Measurements from ENCODE around the gene LRRC55.

The LRRC55 gene, protein sequence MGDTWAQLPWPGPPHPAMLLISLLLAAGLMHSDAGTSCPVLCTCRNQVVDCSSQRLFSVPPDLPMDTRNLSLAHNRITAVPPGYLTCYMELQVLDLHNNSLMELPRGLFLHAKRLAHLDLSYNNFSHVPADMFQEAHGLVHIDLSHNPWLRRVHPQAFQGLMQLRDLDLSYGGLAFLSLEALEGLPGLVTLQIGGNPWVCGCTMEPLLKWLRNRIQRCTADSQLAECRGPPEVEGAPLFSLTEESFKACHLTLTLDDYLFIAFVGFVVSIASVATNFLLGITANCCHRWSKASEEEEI

DNA sequence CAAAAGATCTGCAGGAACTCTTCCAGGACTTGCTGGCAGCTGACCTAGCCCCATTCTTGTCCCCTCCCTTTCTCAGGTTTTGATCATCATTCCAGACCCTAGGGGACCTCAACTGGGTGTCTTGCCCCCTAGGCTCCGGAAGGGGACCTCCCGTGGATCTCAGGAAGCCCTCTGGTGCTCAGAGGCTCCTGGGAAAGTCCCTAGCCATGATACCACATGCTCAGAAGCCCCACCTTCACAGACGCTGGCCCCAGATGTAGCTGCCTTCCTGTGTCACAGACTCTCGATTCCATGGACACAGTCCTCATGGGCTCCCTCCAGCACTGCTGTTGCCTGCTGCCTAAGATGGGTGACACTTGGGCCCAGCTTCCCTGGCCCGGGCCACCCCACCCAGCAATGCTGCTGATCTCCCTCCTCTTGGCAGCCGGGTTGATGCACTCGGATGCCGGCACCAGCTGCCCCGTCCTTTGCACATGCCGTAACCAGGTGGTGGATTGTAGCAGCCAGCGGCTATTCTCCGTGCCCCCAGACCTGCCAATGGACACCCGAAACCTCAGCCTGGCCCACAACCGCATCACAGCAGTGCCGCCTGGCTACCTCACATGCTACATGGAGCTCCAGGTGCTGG lies at the start of gene LRRC55:
Gene LRRC55, plus strand, starts transcription at position 276 of the 628 bp plus-strand sequence. Its CDS starts 70 bp downstream, at position 346.
- no peak for DNase-seq (ENCODE audit: low spot score in 2 of 2)
- Mint-ChIP-seq H3K9me3 (no peaks in the 10 kb centered on the region), H3K4me3 (no peak within 1 kb of the TSS), H3K27ac (no peak within 1 kb of the TSS), H3K36me3 (no peaks in the 10 kb centered on the region), H3K4me1 (no peaks in the 10 kb centered on the region)
- no peak for ATAC-seq

DNA sequence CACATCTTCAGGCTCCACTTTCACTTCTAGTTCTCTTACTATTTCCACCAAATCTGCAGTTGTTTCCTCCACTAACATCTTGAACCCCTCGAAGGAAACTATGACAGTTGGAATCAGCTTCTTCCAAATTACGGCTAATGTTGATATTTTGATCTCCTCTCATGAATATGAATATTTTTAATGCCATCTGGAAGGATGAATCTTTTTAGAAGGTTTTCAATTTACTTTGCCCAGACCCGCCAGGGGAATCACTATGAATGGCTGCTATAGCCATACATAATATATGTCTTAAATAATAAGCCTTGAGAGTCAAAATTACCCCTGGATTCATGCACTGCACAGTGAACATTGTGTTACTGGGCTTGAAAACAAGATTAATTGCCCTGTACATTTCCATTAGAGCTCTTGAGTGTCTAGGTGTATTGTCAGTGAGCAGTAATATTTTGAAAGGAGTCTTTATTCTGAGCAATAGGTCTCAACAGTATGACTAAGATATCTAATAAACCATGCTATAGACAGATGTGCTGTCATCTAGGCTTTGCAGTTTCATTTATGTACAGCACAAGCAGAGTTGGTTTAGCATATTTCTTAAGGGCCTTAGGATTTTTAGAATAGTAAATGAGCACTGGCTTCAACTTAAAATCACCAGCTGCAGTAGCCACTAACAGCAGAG lies 48.3 kb upstream of the LRRC55 start:
- no peak for ATAC-seq
- no peak overlapping the region for H3K4me3 Mint-ChIP-seq
- no peak overlapping the region for H3K27ac Mint-ChIP-seq
- no peaks in the 10 kb centered on the region for H3K36me3 Mint-ChIP-seq
- H3K9me3 Mint-ChIP-seq, result no peaks in the 10 kb centered on the region
- DNase-seq (ENCODE audit: low spot score in 2 of 2), result no peak
- H3K4me1 Mint-ChIP-seq, result no peaks in the 10 kb centered on the region

DNA sequence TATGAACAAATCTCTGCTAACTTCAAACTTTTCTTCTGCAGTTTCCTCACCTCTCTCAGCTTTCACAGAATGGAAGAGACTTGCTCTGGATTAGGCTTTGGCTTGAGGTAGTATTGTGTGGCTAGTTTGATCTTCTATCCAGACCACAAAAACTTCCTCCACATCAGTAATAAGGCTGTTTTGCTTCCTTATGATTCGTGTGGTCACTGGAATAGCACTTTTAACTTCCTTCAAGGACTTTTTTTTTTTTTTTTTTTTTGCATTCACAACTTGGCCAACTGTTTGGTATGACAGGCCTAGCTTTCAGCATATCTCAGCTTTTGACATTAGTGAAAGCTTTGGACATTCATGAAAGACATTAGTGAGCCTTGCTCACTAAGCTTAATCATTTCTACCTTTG lies 47.5 kb upstream of the LRRC55 start:
- Mint-ChIP-seq H3K9me3 (no peaks in the 10 kb centered on the region), H3K4me1 (no peaks in the 10 kb centered on the region), H3K4me3 (no peak overlapping the region), H3K36me3 (no peaks in the 10 kb centered on the region), H3K27ac (no peak overlapping the region)
- ATAC-seq (no peak), DNase-seq (ENCODE audit: low spot score in 2 of 2) (no peak)

DNA sequence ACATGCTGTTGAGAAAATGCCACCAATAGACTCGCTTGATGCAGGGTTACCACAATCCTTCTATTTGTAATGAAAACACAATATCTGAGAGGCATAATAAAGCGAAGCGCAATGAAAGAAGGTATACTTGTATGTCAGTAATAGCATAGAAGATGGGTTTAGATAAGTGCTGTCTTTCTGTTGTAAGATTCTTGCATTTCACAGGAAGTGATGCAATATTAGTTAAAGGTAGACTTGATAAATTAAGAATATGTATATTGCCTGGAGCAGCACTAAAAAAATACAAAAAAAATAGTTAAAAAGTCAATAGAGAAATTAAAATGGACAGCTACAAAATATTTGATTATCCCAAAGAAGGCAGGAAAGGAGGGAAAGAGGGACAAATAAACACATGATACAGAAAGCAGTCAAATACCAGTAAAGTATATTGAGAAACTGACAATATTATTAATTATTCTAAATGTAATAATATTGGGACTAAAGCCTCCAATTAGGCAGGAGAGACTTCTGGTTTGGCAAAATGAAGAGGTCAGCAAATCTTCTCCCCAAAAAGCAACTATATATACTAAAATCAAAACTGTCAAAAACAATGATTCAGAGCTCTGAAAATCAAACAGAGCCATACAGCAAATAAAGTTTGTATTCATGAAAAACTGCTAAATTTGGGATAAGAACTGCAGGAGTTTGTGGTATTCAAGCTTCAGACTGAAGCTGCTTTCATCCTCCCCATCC lies 46.6 kb upstream of the LRRC55 start:
- no peak for ATAC-seq
- no peaks in the 10 kb centered on the region for H3K36me3 Mint-ChIP-seq
- no peaks in the 10 kb centered on the region for H3K9me3 Mint-ChIP-seq

DNA sequence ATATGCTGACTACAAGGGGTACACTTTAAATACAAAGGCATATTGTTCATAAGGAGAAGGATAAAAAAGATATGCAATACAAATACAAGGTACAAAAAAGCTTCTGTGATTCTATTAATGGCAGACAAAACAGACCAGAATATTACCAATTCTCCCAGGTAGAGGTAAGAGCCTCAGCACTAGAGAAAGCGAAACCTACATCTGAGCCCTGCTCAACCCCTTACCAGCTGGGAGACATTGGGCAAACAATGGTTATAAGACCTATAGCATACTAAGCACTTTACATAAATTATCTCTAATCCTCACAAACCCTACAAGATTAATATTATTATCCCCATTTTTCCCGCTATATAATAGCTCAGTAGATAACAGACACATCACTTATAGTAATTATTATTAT lies 41.2 kb upstream of the LRRC55 start:
- DNase-seq (ENCODE audit: low spot score in 2 of 2) (no peak), ATAC-seq (no peak)
- Mint-ChIP-seq H3K36me3 (no peaks in the 10 kb centered on the region), H3K4me1 (no peaks in the 10 kb centered on the region), H3K4me3 (no peak overlapping the region), H3K27ac (no peak overlapping the region), H3K9me3 (no peaks in the 10 kb centered on the region)

More for the DNA sequence above, 46.6 kb upstream of the LRRC55 start:
- Mint-ChIP-seq H3K4me1 (no peaks in the 10 kb centered on the region), H3K4me3 (no peak overlapping the region), H3K27ac (no peak overlapping the region)
- no peak for DNase-seq (ENCODE audit: low spot score in 2 of 2)

DNA sequence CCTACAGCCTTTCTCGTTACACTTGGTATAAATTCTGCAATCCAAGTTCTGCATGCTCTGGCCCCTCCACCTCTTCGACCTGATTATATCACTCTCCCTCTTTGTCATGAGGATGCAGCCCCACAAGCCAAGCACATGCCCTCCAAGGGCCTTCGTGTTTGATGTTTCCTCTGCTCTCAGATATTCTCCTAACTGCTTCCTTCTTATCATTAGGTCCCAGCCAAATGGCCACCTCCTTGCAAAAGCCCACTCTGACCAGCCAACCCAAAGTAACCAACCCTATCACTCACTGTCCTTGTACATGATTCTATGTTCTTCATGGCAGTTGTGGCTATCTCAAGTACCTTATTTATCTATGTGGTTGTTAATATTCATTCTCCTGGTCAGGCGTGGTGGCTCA lies 38.3 kb upstream of the LRRC55 start:
- H3K4me3 Mint-ChIP-seq, result no peak overlapping the region
- DNase-seq (ENCODE audit: low spot score in 2 of 2) (no peak), ATAC-seq (no peak)
- H3K4me1 Mint-ChIP-seq, result no peaks in the 10 kb centered on the region
- H3K9me3 Mint-ChIP-seq, result no peaks in the 10 kb centered on the region
- no peaks in the 10 kb centered on the region for H3K36me3 Mint-ChIP-seq
- H3K27ac Mint-ChIP-seq, result no peak overlapping the region

DNA sequence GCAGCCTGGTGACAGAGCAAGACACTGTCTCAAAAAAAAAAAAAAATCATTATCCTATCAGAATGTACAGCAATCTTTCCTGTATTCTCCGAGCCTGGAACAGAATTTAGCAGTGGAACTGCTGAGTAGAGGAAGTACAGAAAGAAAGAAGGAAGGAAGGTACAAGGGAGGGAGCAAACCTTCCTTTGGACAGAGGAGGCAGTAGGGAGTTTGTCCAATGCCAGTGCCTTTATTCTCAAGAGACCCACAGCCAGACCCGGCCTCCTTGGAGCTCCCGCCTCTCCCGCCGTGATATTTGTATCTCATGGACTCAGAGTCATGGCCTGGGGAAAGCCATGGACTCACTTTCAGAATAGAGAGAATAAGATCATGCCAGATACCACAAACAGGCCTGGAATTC lies 37.7 kb upstream of the LRRC55 start:
- no peaks in the 10 kb centered on the region for H3K36me3 Mint-ChIP-seq
- no peak overlapping the region for H3K4me3 Mint-ChIP-seq
- ATAC-seq, result no peak
- DNase-seq (ENCODE audit: low spot score in 2 of 2), result no peak
- no peak overlapping the region for H3K27ac Mint-ChIP-seq
- H3K9me3 Mint-ChIP-seq, result no peaks in the 10 kb centered on the region
- no peaks in the 10 kb centered on the region for H3K4me1 Mint-ChIP-seq

DNA sequence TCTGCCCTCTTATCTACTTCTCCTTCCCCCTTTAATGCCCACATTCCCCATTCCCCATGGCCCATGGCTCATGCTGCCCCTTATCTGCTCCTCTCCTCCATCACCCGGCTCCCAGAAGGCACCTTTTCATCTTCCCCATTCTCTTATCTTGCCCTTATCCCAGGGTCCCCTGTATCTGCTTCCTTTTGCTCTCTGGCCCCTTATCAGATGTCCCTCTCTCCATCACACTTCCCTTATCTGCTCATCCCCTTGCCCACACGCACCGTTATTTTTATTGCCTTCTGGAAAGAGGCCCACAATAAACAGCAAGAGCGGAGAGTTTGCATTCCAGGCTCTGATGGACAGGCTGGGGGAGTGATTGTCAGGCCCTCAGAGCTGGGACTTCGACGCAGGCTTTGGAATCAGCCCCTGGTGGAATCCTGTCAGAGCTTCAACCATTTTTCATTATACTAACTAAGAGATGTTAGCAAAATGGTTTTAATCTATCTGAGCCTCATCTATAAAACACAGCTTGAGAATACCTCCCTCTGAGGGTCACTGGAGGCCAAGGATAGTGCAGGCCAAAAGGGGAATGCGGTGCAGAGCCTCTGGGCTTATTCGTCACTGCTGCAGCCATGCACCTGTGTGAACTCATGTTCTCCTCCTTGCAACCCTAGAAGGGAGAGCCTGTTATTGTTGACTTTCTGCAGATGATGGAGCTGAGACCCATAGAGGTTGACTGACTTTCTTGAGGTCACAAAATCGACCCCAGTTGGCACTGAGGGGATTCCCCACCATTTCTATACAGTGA lies 37.0 kb upstream of the LRRC55 start:
- Mint-ChIP-seq H3K4me3 (no peak overlapping the region), H3K27ac (no peak overlapping the region), H3K36me3 (no peaks in the 10 kb centered on the region), H3K9me3 (no peaks in the 10 kb centered on the region), H3K4me1 (no peaks in the 10 kb centered on the region)
- ATAC-seq (no peak), DNase-seq (ENCODE audit: low spot score in 2 of 2) (no peak)

DNA sequence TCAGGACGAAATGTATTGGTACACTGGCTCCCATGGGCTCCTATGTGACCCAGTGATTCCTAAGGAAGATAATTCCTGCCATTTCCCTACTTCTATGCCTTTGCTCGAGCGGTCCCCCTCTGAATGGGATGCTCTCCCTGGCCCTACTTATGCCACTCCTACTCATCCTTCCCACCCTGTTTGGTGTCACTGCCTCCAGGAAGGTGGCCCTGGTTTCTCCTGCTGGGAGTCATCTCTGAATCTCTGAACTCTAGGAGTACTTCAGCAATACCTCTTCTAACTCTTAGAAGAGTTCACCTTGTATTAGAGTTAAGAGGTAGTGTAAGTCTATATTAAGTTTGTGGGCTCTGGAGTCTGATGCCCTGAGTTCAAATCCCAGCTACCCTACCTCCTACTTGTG lies 35.5 kb upstream of the LRRC55 start:
- H3K4me3 Mint-ChIP-seq, result no peak overlapping the region
- ATAC-seq (no peak), DNase-seq (ENCODE audit: low spot score in 2 of 2) (no peak)
- no peaks in the 10 kb centered on the region for H3K36me3 Mint-ChIP-seq
- no peak overlapping the region for H3K27ac Mint-ChIP-seq
- H3K9me3 Mint-ChIP-seq, result no peaks in the 10 kb centered on the region
- no peaks in the 10 kb centered on the region for H3K4me1 Mint-ChIP-seq

DNA sequence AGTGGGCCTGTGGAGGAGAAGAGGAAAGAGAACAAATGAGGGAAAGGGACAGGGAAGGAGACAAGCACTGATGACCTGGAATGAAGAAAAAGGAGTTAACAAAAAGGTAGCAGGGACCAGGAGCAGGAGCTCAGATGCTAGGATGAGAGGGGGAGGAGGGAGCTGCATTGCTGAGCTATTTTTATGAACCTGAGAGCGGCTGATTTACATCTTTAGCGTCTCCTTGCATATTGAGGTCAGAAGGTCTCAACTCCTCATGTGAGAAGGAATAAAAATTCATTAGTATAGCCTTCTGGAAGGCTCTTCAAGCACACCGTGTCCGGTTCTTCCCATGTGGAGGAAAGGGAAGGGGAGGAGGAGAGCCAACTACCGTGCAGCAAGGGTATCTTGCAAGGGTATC lies 33.1 kb upstream of the LRRC55 start:
- DNase-seq (ENCODE audit: low spot score in 2 of 2) (no peak), ATAC-seq (no peak)
- Mint-ChIP-seq H3K9me3 (no peaks in the 10 kb centered on the region), H3K4me1 (no peaks in the 10 kb centered on the region), H3K4me3 (no peak overlapping the region), H3K36me3 (no peaks in the 10 kb centered on the region), H3K27ac (no peak overlapping the region)

DNA sequence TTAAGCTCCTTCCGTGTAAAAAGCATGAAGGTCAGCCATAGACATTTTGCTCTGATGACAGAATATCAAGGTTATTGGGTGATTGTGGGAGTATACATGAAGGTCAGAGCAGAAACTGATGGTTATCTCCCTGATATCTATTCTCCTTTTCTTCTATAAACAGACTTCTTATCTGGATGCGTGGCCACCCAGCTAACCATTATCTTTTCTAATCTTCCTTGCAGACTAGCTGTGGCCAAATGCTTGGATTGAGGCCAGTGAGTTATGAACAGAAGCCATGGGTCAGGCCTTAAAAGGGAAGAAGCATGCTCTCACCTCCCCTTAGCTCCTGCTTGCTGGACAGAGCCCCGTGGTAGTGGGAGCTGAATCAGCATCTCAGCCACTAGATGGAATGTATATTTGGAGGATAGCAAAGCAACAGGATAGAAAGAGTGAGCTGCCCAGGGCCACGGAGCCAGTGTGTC lies 31.3 kb upstream of the LRRC55 start:
- Mint-ChIP-seq H3K36me3 (no peaks in the 10 kb centered on the region), H3K4me3 (no peak overlapping the region), H3K4me1 (no peaks in the 10 kb centered on the region), H3K27ac (no peak overlapping the region), H3K9me3 (peaks cover 1% of the 10 kb centered on the region)
- no peak for DNase-seq (ENCODE audit: low spot score in 2 of 2)
- no peak for ATAC-seq

DNA sequence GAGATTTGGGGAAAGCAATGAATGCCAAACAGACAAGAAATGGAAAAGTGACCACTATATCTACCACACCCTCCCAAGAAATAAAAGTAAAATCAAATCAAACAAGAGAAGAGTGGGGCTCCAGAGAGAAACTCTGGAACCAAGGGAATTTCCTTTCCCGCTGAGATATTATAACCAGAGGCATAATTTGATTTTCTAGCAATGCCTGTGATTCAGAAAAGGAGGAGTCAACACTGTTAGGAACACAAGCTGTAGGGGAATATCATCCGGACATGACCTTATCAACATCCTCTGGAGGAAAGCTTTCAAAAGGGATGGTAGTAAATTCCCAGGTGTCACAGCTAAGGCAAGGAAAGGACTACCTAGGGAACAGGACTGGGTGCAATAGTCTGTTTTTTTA lies 29.6 kb upstream of the LRRC55 start:
- Mint-ChIP-seq H3K27ac (no peak overlapping the region), H3K36me3 (no peaks in the 10 kb centered on the region), H3K4me3 (no peak overlapping the region), H3K4me1 (no peaks in the 10 kb centered on the region), H3K9me3 (peaks cover 6% of the 10 kb centered on the region)
- no peak for DNase-seq (ENCODE audit: low spot score in 2 of 2)
- no peak for ATAC-seq

DNA sequence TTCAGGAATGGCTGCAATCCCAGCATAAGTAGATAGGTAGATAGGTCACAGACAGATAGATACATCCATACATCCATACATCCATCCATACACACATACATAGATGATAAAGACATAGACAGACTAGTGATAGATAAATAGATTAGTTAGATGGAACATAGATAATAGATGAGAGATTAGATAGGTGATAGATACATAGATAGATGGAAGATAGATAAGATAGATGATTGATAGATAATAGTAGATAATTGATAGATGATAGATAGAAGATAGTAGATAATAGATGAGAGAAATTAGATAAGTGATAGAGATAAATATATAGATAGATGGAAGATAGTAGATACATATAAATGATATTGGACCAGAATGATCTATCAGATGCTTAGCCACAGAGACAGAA lies 28.3 kb upstream of the LRRC55 start:
- ATAC-seq, result no peak
- no peaks in the 10 kb centered on the region for H3K36me3 Mint-ChIP-seq
- no peak overlapping the region for H3K4me3 Mint-ChIP-seq

DNA sequence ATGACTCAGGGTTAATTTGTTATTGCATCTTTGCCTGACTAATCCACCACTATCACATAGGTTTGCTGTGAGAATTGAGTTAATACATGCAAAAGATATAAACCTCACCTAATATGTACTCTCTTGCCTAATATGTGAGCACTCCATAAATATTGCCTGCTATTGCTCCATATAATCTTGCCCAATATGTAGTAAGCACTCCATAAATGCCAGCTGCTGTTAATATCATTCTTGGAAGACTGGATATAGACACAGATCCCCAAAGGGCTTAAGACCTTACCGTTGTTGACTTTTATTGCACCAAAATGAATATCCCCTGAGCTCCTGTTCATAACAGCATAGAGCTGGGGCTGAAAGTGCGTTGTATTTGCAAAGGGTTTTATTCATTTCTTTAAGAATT lies 27.0 kb upstream of the LRRC55 start:
- ATAC-seq, result no peak
- Mint-ChIP-seq H3K4me3 (no peak overlapping the region), H3K4me1 (no peaks in the 10 kb centered on the region), H3K36me3 (no peaks in the 10 kb centered on the region), H3K27ac (no peak overlapping the region), H3K9me3 (peaks cover 6% of the 10 kb centered on the region)
- no peak for DNase-seq (ENCODE audit: low spot score in 2 of 2)

More for the DNA sequence above, 28.3 kb upstream of the LRRC55 start:
- Mint-ChIP-seq H3K27ac (no peak overlapping the region), H3K4me1 (no peaks in the 10 kb centered on the region), H3K9me3 (peaks cover 6% of the 10 kb centered on the region)
- DNase-seq (ENCODE audit: low spot score in 2 of 2), result no peak

DNA sequence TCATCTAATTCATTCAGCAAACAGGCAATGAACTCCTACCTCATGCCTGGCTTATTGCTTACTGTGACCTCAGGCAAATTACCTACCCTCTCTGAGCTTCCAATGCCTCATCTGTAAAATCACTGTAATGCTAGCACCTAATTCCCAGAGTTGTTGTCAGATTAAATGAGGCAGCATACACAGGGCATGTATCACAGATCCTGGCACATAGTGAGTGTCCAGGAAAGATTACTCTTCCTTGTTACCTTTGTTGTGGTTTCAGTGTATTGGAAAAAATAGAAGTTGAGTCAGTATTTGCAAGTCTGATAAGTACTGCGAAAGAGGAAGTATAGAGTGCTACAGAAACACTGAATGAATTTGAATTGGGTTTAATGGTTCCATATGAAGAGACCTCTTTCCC lies 26.4 kb upstream of the LRRC55 start:
- DNase-seq (ENCODE audit: low spot score in 2 of 2), result no peak
- no peaks in the 10 kb centered on the region for H3K36me3 Mint-ChIP-seq
- H3K4me3 Mint-ChIP-seq, result no peak overlapping the region
- no peak overlapping the region for H3K27ac Mint-ChIP-seq
- no peaks in the 10 kb centered on the region for H3K4me1 Mint-ChIP-seq
- H3K9me3 Mint-ChIP-seq, result peaks cover 6% of the 10 kb centered on the region
- ATAC-seq, result no peak
